Activated CD4-positive, alpha-beta T cell treated with anti-CD3 and anti-CD28 coated beads, Interleukin-2, Interleukin-4, amounts not matched to agents 100 ng/mL and 50 ng/mL, durations not matched to agents 16 hours and 8 hours (primary cell): Measurements from ENCODE around the gene PFKFB4.
"Not testable (repeated sequence)": the region's sequence is repeated elsewhere in the genome, so short reads cannot be mapped to it uniquely, and the experiment has no call there.

Source experiments
- DNase-seq: peaks from one replicate; pipeline ENCODE4 v3.0.0-alpha.2; 2020; ENCODE audit warnings: low spot score

PFKFB4 gene

GRCh38 chr3:48558493-48559134, 2.0 kb upstream of the PFKFB4 start:
- DNase-seq = no peak

GRCh38 chr3:48555949-48556795, 431 bp downstream of the PFKFB4 start:
- DNase-seq = no peak

- no peak for DNase-seq
These were observed 1.2 kb downstream of the PFKFB4 start for GRCh38 chr3:48555231-48555948.

GRCh38 chr3:48553886-48554845, 2.4 kb downstream of the PFKFB4 start:
- no peak for DNase-seq

GRCh38 chr3:48553361-48553760, 3.2 kb downstream of the PFKFB4 start:
- no peak for DNase-seq

- DNase-seq = no peak
These were observed 4.3 kb downstream of the PFKFB4 start for GRCh38 chr3:48552111-48552951.

- DNase-seq = not testable (repeated sequence)
These were observed 5.0 kb downstream of the PFKFB4 start for GRCh38 chr3:48551651-48552050.

GRCh38 chr3:48548729-48549705, 7.6 kb downstream of the PFKFB4 start:
- peak; percentile 88 for DNase-seq

GRCh38 chr3:48548126-48548525, 8.5 kb downstream of the PFKFB4 start:
- DNase-seq = no peak

- DNase-seq = no peak
These were observed 10.3 kb downstream of the PFKFB4 start for GRCh38 chr3:48546203-48546829.

- no peak for DNase-seq
These were observed 12.5 kb downstream of the PFKFB4 start for GRCh38 chr3:48544141-48544540.

- no peak for DNase-seq
These were observed 13.2 kb downstream of the PFKFB4 start for GRCh38 chr3:48543271-48543866.

GRCh38 chr3:48538451-48538850, 18.2 kb downstream of the PFKFB4 start:
- DNase-seq = no peak

- DNase-seq = no peak
These were observed 19.8 kb downstream of the PFKFB4 start for GRCh38 chr3:48536785-48537184.

- DNase-seq = no peak
These were observed 20.5 kb downstream of the PFKFB4 start for GRCh38 chr3:48536116-48536515.

GRCh38 chr3:48535578-48535977, 21.0 kb downstream of the PFKFB4 start:
- DNase-seq = no peak

- DNase-seq = no peak
These were observed 23.6 kb downstream of the PFKFB4 start for GRCh38 chr3:48532977-48533337.

- DNase-seq = no peak
These were observed 24.2 kb downstream of the PFKFB4 start for GRCh38 chr3:48532271-48532976.
